GM12878 (cell line): Measurements from ENCODE around the gene ZFP36. TPM values are rescaled to one million over a fixed set of nuclear protein-coding genes. Genes with fewer than 3 reads are reported as not detected.
A peak's percentile ranks its signal among the peaks of the same experiment; 100 is the strongest.

Experiments used
- CTCF ChIP-seq, 3 experiments: IDR thresholded peaks in 2 of 3; conservative IDR thresholded peaks in 1 of 3; 2 replicates each; pipeline ENCODE4 v1.5.1; 2011; ENCODE audit warnings: low read depth in 3 of 3, low read length in 3 of 3, mild to moderate bottlenecking in 3 of 3, control low read depth in 2 of 3, moderate library complexity in 2 of 3, inconsistent platforms in 1 of 3, mixed read lengths in 1 of 3; ENCODE audit not compliant: control insufficient read depth in 2 of 3, insufficient read depth in 1 of 3; ENCODE audit errors: extremely low read depth in 1 of 3
- ESRRA ChIP-seq: IDR thresholded peaks from 2 replicates; pipeline ENCODE4 v1.6.1; 2012; ENCODE audit warnings: mild to moderate bottlenecking, low read length, improper control_type of control experiment
- JUND ChIP-seq: IDR thresholded peaks from 2 replicates; pipeline ENCODE4 v1.6.1; 2012; ENCODE audit warnings: low read depth, mild to moderate bottlenecking, low read length, improper control_type of control experiment, moderate library complexity
- SKIL ChIP-seq: fragments of 450-650 bp; IDR thresholded peaks from 2 replicates; pipeline ENCODE4 v1.6.1; 2017; ENCODE audit warnings: mild to moderate bottlenecking, low read depth, inconsistent platforms; ENCODE audit not compliant: poor library complexity, severe bottlenecking
- ZBTB40 ChIP-seq: fragments of 450-650 bp; IDR thresholded peaks from 2 replicates; pipeline ENCODE4 v1.6.1; 2016; ENCODE audit warnings: mild to moderate bottlenecking, moderate library complexity, borderline replicate concordance
- polyA plus RNA-seq, 11 experiments: library from polyadenylated mRNA; depleted of rRNA in 4 of 11; unstranded in 6 of 11; stranded (reverse) in 5 of 11; fragments of >200 nt; fragmentation: Nextera tagmentation in 4 of 11; fragmentation: Illumina TruSeq in 1 of 11; extraction: Ambion mirVana in 4 of 11; extraction: Trizol in 1 of 11; gene quantifications; 1 replicate in 1 of 11; 2 replicates in 10 of 11; pipeline versions ENCODE4 v1.2.1 to v1.2.3, GENCODE V29; 2011 to 2016; ENCODE audit warnings: inconsistent platforms in 2 of 11, missing spikeins in 2 of 11, low read depth in 1 of 11
- total RNA-seq, 4 experiments: library from RNA; depleted of rRNA in 3 of 4; stranded (reverse); fragments of >200 nt in 3 of 4; fragmentation: Illumina TruSeq in 1 of 4; extraction: Trizol in 1 of 4; gene quantifications; 2 replicates each; pipeline versions ENCODE4 v1.2.1 to v1.2.3, GENCODE V29; 2013 to 2021
- TF ChIP-seq, protein P1 (sequence below): fragments of 450-650 bp; IDR thresholded peaks from 2 replicates; pipeline ENCODE4 v1.6.1; 2017; ENCODE audit warnings: mild to moderate bottlenecking, moderate library complexity

The ZFP36 gene
- total and polyA plus RNA-seq, 10 of the 15 experiments (the other 5 are each of a cell fraction or from before 2014, with no cell fraction given): 5.3 to 55.0 (median 18.1) TPM

- TF ChIP-seq SKIL: peak; percentile 17
- TF ChIP-seq CTCF (IDR thresholded peaks at IDR 0.05 in 2 of 3, conservative IDR thresholded peaks at IDR 0.05 in 1 of 3; ENCODE audit: control insufficient read depth in 2 of 3, extremely low read depth in 1 of 3, insufficient read depth in 1 of 3, low read depth in 3 of 3, low read length in 3 of 3): peak; percentile 97 to 98 (median 98); a peak in 5 of 6 replicates
- TF ChIP-seq JUND: no peak
- TF ChIP-seq, protein P1, sequence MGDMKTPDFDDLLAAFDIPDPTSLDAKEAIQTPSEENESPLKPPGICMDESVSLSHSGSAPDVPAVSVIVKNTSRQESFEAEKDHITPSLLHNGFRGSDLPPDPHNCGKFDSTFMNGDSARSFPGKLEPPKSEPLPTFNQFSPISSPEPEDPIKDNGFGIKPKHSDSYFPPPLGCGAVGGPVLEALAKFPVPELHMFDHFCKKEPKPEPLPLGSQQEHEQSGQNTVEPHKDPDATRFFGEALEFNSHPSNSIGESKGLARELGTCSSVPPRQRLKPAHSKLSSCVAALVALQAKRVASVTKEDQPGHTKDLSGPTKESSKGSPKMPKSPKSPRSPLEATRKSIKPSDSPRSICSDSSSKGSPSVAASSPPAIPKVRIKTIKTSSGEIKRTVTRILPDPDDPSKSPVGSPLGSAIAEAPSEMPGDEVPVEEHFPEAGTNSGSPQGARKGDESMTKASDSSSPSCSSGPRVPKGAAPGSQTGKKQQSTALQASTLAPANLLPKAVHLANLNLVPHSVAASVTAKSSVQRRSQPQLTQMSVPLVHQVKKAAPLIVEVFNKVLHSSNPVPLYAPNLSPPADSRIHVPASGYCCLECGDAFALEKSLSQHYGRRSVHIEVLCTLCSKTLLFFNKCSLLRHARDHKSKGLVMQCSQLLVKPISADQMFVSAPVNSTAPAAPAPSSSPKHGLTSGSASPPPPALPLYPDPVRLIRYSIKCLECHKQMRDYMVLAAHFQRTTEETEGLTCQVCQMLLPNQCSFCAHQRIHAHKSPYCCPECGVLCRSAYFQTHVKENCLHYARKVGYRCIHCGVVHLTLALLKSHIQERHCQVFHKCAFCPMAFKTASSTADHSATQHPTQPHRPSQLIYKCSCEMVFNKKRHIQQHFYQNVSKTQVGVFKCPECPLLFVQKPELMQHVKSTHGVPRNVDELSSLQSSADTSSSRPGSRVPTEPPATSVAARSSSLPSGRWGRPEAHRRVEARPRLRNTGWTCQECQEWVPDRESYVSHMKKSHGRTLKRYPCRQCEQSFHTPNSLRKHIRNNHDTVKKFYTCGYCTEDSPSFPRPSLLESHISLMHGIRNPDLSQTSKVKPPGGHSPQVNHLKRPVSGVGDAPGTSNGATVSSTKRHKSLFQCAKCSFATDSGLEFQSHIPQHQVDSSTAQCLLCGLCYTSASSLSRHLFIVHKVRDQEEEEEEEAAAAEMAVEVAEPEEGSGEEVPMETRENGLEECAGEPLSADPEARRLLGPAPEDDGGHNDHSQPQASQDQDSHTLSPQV: peak; percentile 75; the same call in 1 of the 2 replicates
- TF ChIP-seq ZBTB40: no peak
- TF ChIP-seq ESRRA: no peak; the same call in 1 of the 2 replicates
Measured at GRCh38 chr19:39397360-39398296, 9.0 kb upstream of the ZFP36 start (continued).
